DND-41 (cell line): Measurements from ENCODE around the gene MTCH1.

Source experiments
- ATAC-seq: fragments of 200-7000 bp; cut with Tn5 transposase; 3 replicates; pipeline ENCODE4 v1.9.1; 2021; ENCODE audit warnings: low read depth; ENCODE audit not compliant: insufficient read depth
- DNase-seq: peaks from one replicate; pipeline ENCODE4 v3.0.0-alpha.2; 2020
- H2AFZ ChIP-seq: 2 replicates; pipeline ENCODE4 v1.6.0; 2012; ENCODE audit warnings: low read depth, low read length
- H3K27ac ChIP-seq: 2 replicates; pipeline ENCODE4 v1.5.1; 2012; ENCODE audit warnings: low read length, inconsistent platforms
- H3K27me3 ChIP-seq: fragments of 200-600 bp; sonication (generic); 2 replicates; pipeline ENCODE4 v1.6.0; 2012; ENCODE audit warnings: low read length, mild to moderate bottlenecking, inconsistent platforms; ENCODE audit not compliant: insufficient read depth, poor library complexity
- H3K36me3 ChIP-seq: 2 replicates; pipeline ENCODE4 v1.5.1; 2012; ENCODE audit warnings: low read length, inconsistent platforms; ENCODE audit not compliant: insufficient read depth
- H3K4me1 ChIP-seq: 2 replicates; pipeline ENCODE4 v1.5.1; 2012; ENCODE audit warnings: mild to moderate bottlenecking, low read length; ENCODE audit not compliant: insufficient read depth
- H3K4me2 ChIP-seq: 2 replicates; pipeline ENCODE4 v1.6.0; 2012; ENCODE audit warnings: mild to moderate bottlenecking, moderate library complexity, low read length, inconsistent platforms; ENCODE audit not compliant: insufficient read depth
- H3K4me3 ChIP-seq, 2 experiments: fragments of 200-600 bp in 1 of 2; shearing (Covaris generic) in 1 of 2; 2 replicates each; pipeline ENCODE4 v1.5.1; 2012 to 2016; ENCODE audit warnings: inconsistent platforms in 2 of 2, low read length in 2 of 2, mild to moderate bottlenecking in 2 of 2, low read depth in 1 of 2, moderate library complexity in 1 of 2
- H3K79me2 ChIP-seq: 2 replicates; pipeline ENCODE4 v1.6.0; 2012; ENCODE audit warnings: low read length, inconsistent platforms; ENCODE audit not compliant: insufficient read depth
- H3K9ac ChIP-seq: 2 replicates; pipeline ENCODE4 v1.6.0; 2012; ENCODE audit warnings: low read depth, mild to moderate bottlenecking, inconsistent platforms, low read length, moderate library complexity
- H3K9me3 ChIP-seq: 2 replicates; pipeline ENCODE4 v1.5.1; 2012; ENCODE audit warnings: low read length, moderate library complexity, mild to moderate bottlenecking, inconsistent platforms; ENCODE audit not compliant: insufficient read depth, severe bottlenecking
- H4K20me1 ChIP-seq: 2 replicates; pipeline ENCODE4 v1.6.0; 2012; ENCODE audit warnings: low read length; ENCODE audit not compliant: insufficient read depth
- EZH2 ChIP-seq: IDR thresholded peaks from 3 replicates; pipeline ENCODE4 v1.6.1; 2012; ENCODE audit warnings: borderline replicate concordance, low read depth, mild to moderate bottlenecking, moderate library complexity, low read length, inconsistent platforms; ENCODE audit not compliant: severe bottlenecking
- TF ChIP-seq, protein P1 (sequence below): IDR thresholded peaks from 2 replicates; pipeline ENCODE4 v1.5.1; 2012; ENCODE audit warnings: borderline replicate concordance, low read length, moderate library complexity, mild to moderate bottlenecking; ENCODE audit not compliant: poor library complexity, severe bottlenecking; ENCODE audit errors: extremely low read depth

Gene MTCH1

DNA sequence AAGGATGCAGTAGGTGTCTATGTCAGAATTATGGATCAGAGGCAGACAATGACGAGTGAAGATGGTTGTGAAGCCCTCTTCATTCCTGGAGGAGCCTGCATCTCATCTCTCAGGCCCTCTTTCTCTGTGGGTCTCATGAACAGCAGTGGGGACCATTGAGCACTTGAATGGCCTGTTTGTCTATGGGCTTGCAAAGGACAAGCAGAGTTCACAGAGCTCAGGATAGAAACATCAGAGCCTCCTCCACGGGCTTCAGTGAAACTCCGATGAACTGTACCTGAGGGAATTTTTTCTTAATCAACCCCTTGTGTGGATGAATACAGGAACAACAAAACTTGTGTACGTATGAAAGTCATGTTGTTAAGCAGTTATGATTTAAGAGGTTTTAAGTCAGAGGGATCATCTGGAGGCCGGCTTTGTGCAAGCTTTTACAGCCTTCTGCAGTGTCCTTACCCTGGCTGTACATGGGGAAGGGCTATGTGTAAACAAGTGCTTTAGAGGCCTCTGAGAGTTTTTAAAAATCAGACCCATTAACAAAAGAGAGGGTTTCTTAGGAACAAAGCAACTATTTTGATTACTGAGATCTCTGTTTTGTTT is 61.1 kb downstream of the MTCH1 start:
- Histone ChIP-seq H3K4me3 (no peak overlapping the region), H3K4me2 (no peak overlapping the region), H3K9ac (no peak overlapping the region), H3K27ac (no peak overlapping the region), H3K9me3 (no peaks in the 10 kb centered on the region), H3K27me3 (no peaks in the 10 kb centered on the region), H3K4me1 (no peaks in the 10 kb centered on the region), H3K79me2 (no peaks in the 10 kb centered on the region), H3K36me3 (peaks cover 52% of the 10 kb centered on the region), H4K20me1 (no peaks in the 10 kb centered on the region), H2AFZ (no peak overlapping the region)
- TF ChIP-seq, protein P1, sequence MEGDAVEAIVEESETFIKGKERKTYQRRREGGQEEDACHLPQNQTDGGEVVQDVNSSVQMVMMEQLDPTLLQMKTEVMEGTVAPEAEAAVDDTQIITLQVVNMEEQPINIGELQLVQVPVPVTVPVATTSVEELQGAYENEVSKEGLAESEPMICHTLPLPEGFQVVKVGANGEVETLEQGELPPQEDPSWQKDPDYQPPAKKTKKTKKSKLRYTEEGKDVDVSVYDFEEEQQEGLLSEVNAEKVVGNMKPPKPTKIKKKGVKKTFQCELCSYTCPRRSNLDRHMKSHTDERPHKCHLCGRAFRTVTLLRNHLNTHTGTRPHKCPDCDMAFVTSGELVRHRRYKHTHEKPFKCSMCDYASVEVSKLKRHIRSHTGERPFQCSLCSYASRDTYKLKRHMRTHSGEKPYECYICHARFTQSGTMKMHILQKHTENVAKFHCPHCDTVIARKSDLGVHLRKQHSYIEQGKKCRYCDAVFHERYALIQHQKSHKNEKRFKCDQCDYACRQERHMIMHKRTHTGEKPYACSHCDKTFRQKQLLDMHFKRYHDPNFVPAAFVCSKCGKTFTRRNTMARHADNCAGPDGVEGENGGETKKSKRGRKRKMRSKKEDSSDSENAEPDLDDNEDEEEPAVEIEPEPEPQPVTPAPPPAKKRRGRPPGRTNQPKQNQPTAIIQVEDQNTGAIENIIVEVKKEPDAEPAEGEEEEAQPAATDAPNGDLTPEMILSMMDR, result no peak
- TF ChIP-seq EZH2, result no peak
- DNase-seq (no peak), ATAC-seq (no peak)

DNA sequence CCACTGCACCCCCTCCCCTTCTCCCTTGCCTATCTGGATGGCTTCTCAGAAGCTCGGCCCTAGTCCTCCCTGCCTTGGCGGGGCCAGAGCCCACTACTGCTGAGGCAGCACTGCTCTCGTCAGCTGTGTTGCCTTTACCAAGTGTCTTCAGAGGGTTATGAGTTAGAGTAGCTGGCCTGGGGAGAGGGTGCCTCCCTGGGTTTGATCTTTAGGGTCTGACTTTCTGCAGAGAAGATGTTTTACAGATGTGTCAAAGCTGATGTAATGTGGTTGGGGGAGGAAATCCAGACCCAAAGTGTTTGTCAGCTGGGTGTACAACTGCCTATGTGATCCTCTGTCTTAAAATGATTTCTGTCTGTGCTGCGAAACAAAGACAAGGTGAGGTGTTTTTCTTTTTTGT is 61.9 kb downstream of the MTCH1 start:
- no peak for TF ChIP-seq EZH2
- TF ChIP-seq, protein P1, result no peak
- ATAC-seq (peak; percentile 77), DNase-seq (peak; percentile 41)
- H3K4me2 ChIP-seq, result no peak overlapping the region
- no peak overlapping the region for H2AFZ ChIP-seq
- H3K9me3 ChIP-seq, result no peaks in the 10 kb centered on the region
- peaks cover 60% of the 10 kb centered on the region for H3K36me3 ChIP-seq
- no peaks in the 10 kb centered on the region for H3K4me1 ChIP-seq
- no peaks in the 10 kb centered on the region for H3K27me3 ChIP-seq
- no peak overlapping the region for H3K9ac ChIP-seq
- H4K20me1 ChIP-seq, result no peaks in the 10 kb centered on the region
- no peak overlapping the region for H3K4me3 ChIP-seq
- no peaks in the 10 kb centered on the region for H3K79me2 ChIP-seq
- H3K27ac ChIP-seq, result no peak overlapping the region

DNA sequence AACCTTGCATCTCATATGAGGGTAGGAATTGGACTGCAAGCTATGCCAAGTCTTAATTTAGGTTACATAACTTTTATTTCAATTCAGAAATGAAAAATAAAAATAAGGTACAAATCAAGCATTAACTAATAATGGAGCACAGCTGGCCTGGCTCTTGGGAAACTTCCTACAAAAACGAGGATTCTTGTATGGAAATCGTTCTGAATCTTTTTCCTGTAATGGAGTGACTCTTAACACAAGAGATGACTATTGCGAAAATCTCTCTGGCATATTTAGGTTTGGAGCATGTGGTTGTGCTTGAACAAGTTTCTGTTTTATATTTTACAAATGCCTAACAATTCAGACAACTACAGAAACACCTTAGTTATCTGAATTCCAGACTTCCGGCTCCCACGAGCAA is 65.5 kb downstream of the MTCH1 start:
- H4K20me1 ChIP-seq, result no peaks in the 10 kb centered on the region
- TF ChIP-seq, protein P1, result no peak
- TF ChIP-seq EZH2, result no peak
- H3K4me1 ChIP-seq, result no peaks in the 10 kb centered on the region
- H3K27ac ChIP-seq, result no peak overlapping the region
- no peak overlapping the region for H3K4me3 ChIP-seq
- no peak overlapping the region for H3K9ac ChIP-seq
- no peak for ATAC-seq
- H3K9me3 ChIP-seq, result no peaks in the 10 kb centered on the region
- peaks cover 91% of the 10 kb centered on the region for H3K36me3 ChIP-seq
- H3K79me2 ChIP-seq, result no peaks in the 10 kb centered on the region; the same call in 1 of the 2 replicates
- H2AFZ ChIP-seq, result no peak overlapping the region
- no peak overlapping the region for H3K4me2 ChIP-seq
- DNase-seq, result no peak
- H3K27me3 ChIP-seq, result no peaks in the 10 kb centered on the region
